CD4-positive, alpha-beta T cell treated with Interleukin-17A for 1 hour (primary cell): ENCODE results near the gene VPS4B.
A peak's percentile ranks its signal among the peaks of the same experiment; 100 is the strongest.
"Not testable (repeated sequence)": the region's sequence is repeated elsewhere in the genome, so short reads cannot be mapped to it uniquely, and the experiment has no call there.

Experiments used
- DNase-seq: peaks from one replicate; pipeline ENCODE4 v3.0.0-alpha.2; 2020

Gene VPS4B

DNA sequence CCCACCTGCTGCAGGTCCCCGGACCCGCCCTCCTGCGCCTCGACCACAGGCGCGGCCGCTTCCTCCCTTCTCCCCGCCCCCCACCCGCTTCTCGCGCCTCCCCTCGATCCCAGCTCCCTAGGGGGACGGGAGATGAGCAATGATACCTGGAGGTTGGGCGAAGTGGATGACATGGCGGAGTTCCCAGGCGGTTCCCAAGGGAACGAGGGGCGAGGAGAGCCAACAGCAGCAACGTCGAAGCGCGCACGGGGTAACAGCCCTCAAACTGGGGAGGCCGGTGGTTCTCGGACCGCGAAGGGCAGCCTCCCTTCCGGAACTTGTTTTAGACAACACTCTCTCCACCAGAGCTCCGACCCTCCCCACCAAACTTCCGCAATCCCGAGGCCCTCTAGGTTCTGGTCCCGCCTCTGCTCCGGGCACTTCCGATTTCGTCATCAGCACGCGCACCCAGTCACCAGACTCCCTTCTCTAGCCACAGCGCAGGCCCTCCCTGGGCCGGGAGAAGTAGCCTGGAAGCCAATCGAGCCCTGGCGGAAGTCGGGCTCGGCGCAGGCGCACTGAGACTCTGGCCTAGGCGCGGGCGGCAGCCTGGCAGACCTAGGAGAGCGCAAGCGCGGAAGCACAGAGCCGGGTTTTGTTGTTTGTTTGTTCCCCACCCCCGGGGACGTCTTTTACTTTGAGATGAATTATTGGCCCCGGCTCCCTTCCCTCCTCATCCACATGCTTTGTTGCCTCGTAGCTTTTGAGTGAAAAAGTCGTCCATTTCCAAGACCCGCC lies at the start of gene VPS4B:
VPS4B (minus strand) TSS at position 390 of the 777 bp plus-strand sequence; CDS start at position 173, 217 bp downstream.
- peak; percentile 99 for DNase-seq

DNA sequence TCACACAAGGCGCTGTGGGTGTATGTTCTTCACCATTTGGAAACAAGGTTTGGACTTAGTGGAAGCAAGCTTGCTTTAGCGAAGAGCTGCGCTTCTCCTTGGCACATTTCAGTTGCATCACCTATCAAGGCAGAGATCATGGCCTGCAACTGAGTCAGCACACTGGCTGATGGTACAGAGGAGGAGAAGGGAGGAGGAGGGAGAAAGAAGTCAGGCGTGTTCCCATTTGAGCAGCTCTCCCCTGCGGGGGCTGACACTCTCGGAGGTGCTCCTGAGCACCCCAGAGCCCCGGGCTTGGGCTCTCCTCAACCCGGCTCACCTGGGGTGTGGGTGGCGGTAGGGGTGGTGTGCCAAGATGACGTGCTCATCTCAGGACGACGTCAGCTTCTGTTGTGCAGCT lies 48.5 kb upstream of the VPS4B start:
- DNase-seq, result no peak

DNA sequence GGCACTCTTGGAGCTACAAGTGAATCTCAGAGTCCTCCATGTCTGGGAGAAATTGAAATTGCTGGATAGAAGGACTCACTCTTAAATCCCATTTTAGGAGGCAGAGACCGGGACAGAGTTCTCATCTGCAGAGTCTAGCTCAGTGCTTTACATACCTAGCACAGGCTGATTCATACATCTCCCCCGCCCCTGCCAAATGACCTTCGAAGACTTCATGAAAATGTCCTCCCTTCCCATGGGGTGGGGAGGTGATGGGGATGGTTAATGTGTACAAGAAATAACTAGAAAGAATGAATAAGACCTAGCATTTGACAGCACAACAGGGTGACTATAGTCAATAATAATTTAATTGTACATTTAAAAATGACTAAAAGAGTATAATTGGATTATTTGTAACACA lies 46.3 kb upstream of the VPS4B start:
- DNase-seq, result no peak

DNA sequence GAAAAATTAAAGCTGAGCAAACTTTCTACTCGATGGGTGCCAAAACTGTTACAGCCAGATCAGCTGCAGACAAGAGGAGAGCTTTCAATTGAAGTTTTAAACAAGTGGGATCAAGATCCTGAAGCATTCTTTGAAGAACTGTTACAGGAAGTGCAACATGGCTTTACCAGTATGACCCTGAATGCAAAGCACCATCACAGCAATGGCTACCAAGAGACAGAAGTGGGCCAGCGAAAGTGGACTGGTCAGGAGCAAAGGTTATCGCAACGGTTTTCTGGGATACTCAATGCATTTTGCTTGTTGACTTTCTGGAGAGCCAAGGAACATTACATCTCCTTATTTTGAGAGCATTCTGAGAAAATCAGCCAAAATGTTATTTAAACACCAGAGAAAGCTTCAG lies 45.4 kb upstream of the VPS4B start:
- no peak for DNase-seq

DNA sequence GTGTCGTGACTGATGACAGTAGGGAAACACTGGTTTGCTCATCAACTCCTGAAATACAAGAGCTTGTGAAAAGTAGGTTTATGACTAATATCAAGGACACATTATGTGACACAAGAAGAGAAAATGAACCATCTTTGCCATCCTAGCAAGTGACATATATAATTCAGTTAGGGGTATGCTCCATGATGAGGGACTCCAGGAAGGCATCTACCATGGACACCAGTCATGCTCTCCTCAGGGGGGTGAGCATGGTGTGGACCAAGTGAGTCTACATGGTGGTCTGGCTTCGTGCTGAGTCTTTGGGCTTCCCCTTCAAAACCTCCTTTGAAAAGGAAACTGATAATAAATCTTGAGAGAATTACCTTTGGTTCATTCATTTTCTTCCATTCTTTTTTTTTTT lies 42.8 kb upstream of the VPS4B start:
- DNase-seq, result no peak

DNA sequence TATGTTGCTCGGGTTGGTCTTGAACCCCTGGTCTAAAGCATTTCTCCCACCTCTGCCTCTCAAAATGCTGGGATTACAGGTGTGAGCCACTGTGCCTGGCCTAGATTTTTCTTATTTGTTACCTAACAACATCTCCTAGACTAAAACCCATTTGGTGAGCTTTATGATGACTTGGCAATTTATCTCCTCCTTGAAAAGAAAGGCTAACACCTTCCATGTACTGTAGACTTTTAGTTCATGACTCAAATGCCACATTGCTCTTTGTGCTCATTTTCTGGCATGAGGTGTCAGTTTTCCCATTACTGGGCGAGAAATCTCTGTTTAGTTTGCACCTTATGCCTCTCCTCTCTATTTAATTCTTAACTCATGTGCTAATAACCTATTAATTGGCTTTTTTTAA lies 42.2 kb upstream of the VPS4B start:
- DNase-seq, result no peak

DNA sequence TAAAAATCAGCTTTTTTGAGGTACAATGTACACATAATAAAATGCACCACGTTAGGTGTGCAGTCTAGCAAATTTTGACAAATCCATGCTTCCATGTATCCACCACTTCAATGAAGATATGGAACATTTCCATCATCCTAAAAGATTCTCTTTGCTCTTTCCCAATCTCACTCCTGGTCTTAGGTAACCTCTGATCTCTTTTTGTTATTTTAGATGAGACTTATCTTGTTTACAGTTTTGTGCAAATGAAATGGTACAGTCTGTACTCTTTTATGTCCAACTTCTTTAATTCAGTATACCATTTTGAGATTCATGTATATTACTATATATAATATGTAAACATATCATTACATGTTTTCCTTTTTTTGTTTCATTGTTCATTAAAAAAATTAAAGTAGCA lies 38.1 kb upstream of the VPS4B start:
- no peak for DNase-seq

DNA sequence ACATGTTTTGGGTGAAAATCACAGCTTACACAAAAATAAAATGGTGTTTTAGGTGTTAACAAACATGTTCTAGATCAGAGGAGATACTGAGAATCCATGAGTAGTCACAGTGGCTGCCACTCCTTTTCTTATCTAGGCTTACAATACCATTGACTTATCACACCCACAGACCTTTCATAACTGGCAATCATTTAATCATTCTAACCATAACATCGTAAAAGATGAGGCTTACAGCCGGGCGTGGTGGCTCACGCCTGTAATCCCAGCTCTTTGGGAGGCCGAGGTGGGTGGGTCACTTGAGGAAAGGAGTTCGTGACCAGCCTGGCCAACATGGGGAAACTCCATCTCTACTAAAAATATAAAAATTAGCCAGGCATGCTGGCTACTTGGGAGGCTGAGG lies 35.7 kb upstream of the VPS4B start:
- DNase-seq, result no peak

DNA sequence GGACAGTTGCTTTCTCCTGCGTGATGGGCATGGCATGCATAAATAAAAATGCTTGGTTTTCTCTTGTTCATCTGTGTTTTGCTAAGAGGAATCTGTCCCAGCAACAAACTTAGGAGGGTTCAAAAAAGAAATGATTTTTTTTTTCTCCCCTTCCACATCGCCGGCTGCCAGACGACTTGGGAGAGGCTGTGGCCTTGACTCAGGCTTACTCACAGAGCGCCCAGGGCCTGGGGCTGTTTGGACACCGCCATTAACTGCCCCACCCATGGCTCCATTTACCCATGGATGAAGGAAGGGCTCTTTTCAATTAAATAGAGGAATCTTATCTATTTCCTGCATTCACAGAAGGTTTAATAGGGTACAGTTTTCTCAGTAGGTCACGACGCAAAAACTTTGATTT lies 32.2 kb upstream of the VPS4B start:
- no peak for DNase-seq

DNA sequence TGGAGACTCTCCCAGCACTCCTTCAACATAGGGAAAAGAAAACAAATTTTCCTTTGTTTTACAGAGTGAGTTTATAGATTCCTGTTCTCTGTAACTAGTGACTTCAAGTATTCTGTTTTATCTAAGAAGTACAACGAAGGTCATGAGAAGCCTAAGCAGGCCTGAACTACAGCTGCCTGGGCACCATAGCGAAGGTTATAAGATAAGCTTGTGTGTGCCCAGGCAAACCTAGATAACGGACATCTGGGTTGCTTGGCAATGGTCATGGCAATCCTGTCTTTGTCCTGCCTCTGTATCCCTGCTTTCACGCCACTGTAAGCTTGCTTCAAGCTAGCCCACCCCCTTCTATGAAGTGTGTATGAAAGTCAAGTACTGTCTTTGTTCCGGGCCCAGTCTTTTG lies 30.5 kb upstream of the VPS4B start:
- DNase-seq, result not testable (repeated sequence)

DNA sequence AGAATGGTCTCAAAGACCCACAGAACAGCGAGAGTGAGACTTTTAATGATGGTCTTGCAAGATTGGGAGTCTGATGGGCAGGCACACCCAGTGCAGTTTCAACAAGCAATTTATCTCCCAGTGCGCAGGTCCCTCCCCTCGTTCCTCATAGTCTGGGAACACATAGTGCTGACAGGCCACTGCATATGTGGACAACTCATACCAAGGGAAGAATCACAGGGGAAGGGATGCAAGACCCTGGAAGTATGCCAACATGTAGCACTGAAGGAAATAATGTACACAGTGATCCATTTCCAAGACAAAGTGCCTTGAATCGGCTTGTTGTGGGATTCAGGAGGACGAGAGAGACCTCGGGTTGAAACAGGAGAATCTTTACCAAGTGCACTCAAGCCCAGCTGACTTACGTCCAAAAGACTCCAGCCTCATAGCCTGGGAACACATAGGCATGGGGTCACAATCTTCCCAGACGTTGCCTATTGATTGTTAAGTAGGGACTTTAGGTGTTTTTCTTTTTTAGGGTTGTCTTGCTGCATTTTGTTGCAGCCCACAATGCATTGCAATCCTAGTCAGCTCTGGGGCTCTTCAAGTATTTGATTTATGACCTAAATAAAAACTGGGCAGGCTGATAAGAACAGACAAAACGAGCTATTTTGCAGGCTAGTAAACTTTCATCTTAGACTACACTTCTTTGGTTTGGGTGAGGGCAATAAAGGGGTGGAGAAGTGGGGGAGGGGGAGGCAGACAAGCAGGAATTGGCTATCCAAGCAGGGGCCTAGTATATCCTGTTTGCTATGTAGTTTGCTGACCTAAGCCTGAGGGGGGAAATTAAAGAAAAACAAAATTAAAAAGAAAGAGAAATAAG lies 29.8 kb upstream of the VPS4B start:
- no peak for DNase-seq

DNA sequence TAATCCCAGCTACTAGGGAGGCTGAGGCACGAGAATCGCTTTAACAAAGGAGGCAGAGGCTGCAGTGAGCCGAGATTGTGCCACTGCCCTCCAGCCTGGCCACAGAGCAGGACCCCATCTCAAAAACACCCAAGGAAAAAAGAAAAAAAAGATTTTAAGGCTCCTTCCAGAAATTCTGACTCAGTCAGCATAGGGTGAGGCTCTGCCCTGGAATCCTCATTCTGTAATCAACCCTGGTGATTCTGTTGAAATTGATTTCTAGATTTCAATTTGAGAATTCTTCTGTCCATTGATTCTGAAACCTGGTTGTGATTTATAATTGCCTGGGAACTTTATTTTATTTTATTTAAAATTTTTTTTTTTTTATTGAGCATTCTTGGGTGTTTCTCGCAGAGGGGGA lies 27.1 kb upstream of the VPS4B start:
- DNase-seq, result no peak

DNA sequence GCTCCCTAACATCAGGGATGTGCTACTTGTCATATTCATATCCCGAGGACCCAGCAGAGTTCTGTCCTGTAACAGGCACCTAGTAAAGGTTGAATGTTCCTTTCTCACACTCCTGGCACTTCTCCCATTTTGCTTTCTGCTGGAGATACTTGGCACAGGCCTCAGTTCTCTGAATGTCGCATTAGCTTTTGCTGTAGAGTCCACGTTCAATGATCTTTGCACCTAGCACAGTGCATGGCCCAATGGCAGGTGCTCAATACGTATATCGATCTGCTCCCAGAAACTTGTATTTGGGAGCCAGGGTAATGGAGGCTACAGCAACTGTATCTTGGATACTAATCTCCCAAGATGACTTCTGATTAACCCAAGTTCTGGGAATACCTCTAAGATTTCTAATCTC lies 24.8 kb upstream of the VPS4B start:
- DNase-seq, result no peak

DNA sequence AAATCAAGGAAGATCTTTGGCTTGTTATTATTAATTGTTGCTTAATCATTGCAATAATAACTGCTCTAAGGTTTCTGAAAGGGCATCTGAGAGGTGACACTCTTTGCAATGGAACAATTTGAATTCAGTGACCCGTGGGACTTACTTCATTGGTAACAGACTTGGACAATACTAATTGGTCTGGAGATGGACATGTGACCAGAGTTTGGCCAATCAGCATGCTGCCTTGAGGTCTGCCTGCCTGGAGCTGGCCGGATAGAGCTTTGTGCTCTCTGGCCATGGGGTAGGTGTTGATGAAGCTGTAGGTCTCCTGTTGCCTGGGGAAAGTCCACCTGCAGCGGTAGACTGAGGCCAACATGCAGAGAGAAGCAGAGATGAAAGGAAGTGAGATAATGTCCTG lies 24.0 kb upstream of the VPS4B start:
- no peak for DNase-seq

DNA sequence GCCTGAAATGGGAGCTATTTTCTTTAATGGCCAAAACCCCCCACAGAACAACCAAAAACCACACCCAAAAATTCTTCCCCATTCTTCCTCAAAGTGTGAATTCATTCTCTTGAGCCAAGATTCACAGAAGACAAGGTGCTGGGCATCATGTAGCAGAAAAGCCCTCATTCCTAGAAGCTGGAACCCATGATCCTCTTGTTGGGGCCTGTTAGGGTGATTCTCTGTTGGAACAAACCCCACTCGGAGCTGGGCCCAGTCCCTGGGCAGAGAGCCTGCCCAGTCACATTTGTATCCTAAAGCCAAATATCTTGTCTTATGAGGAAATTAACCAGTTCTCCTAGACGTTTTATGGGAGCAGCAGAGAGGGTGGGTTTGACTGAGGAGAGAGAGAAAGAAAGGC lies 22.8 kb upstream of the VPS4B start:
- DNase-seq, result no peak

DNA sequence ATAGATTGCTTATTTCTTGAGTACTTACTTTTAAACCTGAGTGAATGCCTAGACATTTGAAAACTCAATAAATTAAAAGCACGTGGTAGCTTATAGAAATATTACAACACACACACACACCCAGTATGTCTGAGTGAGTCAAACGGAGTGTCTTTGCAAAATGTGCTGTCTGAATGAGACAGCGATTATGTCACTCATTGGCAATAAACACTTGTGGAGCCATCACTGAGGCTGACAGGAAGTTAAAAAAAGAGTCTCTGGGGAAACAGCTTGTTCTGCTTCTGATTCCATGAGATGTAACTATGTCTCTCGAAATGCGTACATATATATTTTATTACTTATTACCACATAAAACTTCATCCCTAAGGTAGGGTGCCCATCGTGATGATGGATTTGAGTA lies 22.3 kb upstream of the VPS4B start:
- peak; percentile 26 for DNase-seq

DNA sequence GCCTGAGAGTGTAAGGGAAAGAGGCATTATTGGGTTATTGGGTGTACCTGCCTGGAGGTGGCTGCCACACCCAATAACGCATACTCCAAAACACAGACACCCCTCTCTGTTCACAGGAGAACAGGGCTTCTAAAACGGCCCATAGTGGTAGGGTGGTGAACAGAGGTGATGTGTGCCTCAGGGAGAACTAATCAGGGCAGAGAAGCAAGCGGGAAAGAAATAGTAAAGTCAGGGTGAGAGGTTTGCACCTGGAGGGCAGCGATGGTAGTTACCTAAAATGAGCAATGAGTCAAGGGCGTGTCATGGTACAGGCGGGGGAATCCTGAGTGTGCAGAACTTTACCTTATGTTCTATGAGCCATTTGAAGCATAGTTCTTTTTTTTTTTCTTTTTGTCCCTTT lies 21.6 kb upstream of the VPS4B start:
- DNase-seq, result no peak

DNA sequence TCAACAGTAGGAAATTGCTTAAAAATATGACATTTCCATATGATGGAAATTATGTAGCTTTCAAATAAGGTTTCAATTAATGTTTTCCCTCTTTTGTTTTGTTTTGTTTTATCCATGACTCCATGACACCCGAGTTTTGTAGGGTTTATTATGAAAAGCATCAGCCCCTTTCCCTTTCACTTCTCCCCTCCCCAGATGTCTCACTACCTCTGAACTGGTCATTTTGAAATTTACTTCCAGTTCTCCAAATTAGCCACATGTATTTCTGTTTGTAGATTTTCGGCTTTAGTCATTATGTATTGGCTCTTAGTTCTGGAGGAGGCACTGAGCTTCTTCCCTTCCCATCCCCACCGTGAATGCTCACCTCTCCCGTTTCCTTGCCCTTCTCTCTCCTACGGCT lies 18.6 kb upstream of the VPS4B start:
- DNase-seq, result no peak

DNA sequence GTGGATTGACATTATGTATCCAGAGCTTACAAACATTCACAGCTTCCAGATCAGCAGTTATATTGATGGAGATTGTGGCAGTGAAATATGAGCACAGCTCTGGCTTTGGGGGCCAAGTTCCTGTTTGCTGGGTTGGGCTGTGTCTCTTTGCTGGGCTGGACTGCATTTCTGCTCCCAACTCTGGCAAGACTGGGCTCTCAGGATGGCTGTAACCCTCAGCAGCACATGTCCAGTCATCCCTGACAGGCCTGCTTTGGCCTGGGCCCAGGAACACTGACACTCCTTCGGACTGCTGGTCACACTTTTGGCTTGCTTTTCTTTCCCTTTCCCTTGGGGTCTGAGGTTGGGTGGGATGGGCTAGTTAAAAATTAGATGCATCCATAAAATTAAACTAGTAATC lies 17.9 kb upstream of the VPS4B start:
- DNase-seq, result no peak

DNA sequence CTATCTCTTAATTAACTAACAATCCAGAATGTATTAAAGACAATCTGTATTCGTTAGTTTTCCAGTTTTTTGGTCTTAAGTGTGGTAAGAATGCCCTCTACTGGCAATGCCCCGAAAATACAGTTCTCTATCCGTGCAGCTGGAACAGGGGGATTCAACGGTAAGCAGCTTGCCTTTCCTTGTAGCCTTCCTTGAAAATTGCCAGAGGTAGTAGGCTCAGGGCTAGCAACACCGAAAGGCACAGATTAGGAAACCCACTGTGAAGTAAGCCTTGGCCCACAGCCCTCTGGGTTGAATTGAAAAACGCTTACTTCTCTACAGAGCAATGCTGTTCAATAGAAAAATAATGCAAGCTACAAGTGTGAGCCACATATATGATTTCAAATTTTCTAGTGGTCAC lies 17.1 kb upstream of the VPS4B start:
- peak; percentile 72 for DNase-seq

DNA sequence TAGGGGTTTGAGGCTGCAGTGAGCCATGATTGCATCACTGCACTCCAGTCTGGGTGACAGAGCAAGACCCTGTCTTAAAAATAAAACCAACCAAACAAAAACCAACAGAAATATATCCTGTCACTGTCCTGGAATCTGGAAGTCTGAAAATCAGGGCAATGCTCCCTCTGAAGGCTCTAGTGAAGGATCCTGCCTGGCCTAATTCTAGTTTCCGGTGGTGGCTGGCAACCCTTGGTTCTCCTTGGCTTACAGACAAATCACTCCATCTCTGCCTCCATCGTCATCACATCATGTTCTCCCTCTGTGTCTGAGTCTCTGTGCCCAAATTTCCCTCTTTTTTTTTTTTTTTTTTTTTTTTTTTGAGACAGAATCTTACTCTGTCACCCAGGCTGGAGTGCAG lies 15.9 kb upstream of the VPS4B start:
- no peak for DNase-seq

DNA sequence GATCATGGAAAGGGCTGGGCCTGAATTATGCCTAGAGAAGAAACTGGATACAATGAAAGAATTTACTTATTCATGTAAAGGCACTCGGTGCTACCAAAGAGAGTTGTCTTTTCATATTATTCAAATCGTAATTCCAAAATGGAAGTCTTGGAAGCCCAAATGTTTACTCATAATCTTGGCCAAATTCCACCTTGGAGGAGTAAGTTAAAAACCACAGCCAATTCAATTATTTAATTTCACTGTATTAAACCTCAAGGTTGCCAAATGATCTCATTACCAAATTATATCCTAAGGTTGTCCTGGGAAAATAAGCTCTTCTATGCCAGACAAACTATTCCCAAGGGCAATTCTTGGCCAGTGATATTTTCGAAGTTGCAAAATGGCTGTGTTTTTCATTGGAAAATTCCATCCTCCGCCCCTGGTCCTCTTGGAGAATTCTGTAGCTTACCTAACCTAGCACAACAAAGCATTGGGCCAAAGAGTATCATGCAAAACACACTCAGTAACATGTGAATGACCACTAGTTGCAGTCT lies 11.1 kb upstream of the VPS4B start:
- DNase-seq, result no peak

DNA sequence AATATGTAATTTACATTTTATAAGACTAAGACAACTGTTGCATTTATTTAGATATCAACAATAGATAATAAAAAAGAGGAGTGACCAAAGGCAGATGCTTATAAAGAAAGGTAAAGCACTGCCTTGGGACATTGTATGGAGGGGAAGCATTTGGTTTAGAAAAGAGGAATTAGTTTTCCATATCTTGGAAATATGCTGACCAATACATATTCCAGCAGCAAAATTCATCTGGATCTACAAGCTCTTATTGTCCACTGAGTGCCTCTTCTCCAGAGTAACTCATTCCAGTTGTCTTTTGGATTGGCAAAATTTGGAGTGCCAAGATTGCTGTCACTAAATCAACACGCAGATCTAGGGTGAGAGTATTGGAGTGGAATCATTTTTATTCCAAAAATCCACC lies 8.9 kb upstream of the VPS4B start:
- no peak for DNase-seq

DNA sequence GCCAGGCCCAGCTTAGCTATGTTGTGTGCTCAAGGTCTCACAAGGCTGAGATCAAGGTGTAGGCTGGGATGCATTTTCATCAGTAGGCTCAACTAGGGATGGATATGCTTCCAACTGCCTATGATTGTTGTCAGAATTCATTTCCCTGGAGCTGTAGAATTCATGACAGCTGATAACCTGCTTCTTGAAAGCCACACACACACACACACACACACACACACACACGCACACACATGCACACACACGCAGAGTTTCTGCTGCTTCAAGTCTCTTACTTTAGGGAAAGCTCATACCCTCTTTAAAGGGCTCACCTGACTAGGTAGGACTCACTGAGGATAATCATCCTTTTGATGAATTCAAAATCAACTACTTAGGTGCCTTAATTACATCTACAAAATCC lies 8.2 kb upstream of the VPS4B start:
- DNase-seq, result no peak
